Measurements from ENCODE around the gene TMEM240.

- TF ChIP-seq, protein P1, sequence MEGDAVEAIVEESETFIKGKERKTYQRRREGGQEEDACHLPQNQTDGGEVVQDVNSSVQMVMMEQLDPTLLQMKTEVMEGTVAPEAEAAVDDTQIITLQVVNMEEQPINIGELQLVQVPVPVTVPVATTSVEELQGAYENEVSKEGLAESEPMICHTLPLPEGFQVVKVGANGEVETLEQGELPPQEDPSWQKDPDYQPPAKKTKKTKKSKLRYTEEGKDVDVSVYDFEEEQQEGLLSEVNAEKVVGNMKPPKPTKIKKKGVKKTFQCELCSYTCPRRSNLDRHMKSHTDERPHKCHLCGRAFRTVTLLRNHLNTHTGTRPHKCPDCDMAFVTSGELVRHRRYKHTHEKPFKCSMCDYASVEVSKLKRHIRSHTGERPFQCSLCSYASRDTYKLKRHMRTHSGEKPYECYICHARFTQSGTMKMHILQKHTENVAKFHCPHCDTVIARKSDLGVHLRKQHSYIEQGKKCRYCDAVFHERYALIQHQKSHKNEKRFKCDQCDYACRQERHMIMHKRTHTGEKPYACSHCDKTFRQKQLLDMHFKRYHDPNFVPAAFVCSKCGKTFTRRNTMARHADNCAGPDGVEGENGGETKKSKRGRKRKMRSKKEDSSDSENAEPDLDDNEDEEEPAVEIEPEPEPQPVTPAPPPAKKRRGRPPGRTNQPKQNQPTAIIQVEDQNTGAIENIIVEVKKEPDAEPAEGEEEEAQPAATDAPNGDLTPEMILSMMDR (conservative IDR thresholded peaks at IDR 0.05; ENCODE audit: low read length): no peak
- no peak for TF ChIP-seq EZH2phosphoT487 (IDR thresholded peaks at IDR 0.05; ENCODE audit: borderline replicate concordance, low read depth, low read length)
Measured at GRCh38 chr1:1561801-1562470, 21.5 kb upstream of the TMEM240 start.
